ENCODE data around the gene ANKRD35.
A peak's percentile ranks its signal among the peaks of the same experiment; 100 is the strongest.
"Not testable (repeated sequence)": the region's sequence is repeated elsewhere in the genome, so short reads cannot be mapped to it uniquely, and the experiment has no call there.

The ANKRD35 gene

DNA sequence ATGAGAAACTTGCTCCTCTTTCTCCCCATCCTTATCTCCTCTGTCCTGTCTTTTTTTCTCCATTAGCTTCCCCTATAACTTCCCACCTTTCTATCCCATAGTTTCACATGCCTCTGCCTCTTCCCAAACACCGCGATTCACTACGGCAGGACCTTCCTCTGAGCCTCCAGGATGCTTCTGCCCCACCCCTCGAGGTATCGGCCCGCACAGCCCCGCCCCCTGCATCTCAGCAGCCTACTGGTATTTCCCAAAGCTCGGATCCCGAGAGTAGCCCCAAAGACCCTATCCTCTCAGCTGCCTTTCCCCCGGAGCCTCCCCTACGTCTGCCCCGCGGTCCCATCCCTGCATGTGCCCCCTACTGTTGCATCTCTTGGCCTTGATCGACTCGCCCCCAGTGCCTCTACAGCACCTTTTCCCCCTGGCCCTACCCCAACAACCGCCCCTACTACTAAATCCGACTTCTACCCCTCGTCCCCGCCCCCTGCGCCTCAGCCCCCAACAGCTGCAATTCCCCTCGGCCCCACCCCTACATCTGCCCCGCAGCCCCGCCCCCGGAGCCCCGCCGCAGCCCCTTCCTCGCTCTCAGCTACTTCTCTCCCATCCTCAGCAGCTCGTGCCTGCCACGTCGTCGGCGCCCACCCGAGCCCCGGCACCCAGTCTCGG, 27.3 kb downstream of the ANKRD35 start:
- no peak for DNase-seq (ENCODE audit: low read depth in 2 of 2)

DNA sequence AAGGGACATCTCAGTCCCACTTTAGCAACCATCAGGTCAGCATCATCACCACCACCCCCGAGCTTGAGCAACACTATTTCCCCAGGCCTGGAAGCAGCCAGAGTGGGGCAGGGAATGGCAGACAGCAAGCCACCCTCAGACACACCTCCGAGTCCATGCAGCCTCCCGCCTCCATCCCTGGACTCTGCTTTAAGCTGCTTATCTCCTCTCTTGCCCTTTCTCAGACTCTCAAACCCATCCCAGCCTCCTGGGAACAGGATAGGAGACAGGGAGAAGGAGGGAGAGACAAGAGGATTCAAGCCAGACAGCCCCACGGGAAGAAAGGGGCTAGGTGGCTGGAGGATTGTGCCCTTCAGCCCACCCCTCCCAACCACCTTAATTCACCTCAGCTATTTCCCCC, 28.5 kb downstream of the ANKRD35 start:
- DNase-seq (ENCODE audit: low read depth in 2 of 2): no peak

DNA sequence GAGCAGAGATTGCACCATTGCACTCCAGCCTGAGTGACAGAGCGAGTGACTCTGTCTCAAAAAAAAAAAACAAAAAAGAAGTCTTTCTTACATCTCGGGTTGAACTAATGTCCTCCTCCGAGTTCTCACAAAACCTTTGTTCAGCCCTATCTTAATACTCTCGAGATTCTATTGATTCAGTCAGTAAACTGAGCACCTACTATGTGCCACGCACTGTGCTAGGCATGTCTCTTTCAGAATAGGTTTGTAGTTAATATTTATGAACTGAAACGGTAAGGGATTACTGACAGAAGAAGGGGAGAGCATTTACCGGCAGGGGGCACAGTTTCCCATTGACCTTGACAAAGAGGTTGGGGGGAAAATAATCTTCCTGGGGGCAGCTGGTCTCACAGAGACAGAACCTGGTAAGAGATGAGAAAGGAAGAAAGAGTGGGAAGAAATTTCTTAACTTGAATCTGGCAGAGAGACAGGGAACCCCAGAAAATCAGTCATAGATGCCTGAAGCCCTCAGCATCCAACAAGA, 30.2 kb downstream of the ANKRD35 start:
- DNase-seq (ENCODE audit: low read depth in 2 of 2): no peak

DNA sequence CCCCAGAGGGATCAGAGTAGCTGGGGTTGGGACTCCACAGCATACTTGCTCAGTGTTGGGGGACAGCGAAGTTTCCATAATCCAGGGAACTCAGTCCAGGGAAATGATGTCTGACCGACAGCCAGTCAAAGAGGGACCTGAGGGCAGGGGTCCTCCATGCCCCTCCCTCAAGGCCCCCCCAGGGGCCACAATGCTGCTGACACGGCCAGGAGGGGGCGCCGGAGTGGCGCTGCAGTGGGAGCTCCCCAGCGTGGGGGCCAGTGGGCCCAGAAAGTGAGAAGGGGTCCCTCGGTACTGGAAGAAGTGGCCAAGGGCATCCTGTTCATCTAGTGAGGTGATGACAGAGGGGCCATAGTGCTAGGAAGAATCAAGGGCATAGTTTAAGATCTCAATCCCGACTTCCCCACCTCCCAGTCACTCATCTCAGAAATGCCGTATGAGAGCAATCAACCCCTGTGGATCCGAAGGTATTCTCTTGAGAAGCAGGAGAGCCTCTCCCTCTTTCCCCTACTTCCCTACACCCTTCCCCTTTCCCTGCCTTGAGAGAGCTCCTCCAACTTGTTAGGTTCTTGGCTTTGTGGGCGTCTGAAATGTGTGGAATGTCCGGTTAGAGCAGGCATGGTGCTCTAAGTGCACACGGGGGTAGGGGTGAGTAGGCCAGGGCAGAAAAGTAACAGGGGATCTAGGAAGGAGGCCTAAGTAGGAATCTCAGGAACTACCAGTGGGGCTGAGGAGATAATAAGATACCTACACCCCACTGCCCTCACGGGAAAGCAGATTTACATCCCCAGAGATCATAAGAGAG, 36.1 kb downstream of the ANKRD35 start:
- no peak for DNase-seq (ENCODE audit: low read depth in 2 of 2)

DNA sequence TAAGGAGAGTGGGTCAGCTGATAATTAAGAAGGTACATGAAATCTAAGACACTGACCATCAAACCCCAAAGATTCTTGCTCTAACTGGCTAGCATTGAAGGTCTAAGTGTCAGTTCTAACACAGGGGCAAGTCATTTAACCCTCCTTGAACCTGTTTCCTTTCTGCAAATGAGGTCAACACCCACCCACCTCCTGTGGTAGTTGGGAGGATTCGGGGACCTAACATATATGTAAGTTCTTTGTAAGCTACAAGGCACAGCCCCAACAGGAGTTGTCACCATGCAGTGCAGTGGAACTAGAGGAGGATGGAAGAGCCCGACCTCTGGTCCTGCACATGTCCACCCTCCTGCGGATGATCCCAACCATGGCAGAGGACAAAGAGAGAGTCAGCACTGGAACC, 37.8 kb downstream of the ANKRD35 start:
- DNase-seq (ENCODE audit: low read depth in 2 of 2): no peak

DNA sequence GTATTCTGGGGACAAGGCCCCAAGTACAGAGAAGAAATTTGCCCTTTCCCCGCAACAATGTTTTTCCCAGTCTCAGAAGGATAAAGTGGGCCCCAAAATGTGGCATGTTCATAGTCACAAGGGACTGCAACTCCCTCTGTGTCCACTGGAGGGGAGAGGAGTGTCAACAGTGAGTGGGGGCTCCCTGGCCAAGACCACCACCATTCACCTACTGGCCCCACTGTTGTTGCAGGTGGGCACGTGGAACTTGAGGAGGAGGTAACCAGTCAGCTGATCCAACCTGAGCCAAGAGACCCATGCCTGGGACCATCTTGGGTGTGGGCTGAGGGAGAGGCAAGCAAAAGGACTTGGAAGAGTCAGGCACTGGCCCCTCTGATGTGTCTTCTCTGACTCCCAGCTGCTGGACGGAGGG, 39.5 kb downstream of the ANKRD35 start:
- DNase-seq (ENCODE audit: low read depth in 2 of 2): no peak

DNA sequence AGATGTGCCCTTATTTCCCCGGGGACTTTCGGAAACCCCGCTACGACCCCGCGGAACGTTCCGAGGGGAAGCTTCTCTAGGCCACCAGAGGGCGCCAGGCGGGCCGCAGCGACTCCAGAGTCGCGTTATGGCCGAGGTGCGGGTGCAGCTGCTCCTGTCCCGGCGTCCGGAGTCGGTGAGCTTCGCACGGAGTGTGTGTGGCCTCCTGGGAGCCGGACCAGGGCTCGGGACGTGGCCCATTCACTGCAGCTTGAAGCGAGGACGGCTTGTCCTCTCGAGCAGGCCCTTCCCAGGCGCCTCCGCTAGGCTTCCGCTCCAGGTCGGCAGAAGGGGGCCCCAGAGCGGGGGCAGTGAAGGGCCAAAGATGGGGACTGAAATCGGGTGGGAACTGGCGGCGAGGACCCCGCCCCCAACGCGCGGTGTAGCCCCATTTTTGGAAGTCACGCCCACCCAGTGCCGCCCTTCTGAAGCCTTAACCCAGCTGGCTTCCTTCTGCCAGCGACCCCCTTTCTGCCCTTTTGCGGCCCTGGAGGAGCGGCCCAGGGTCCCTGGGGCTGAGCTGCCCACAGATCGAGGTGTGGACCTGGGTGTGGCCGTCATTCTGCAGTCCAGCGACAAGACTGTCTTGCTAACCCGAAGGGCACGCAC, 40.0 kb downstream of the ANKRD35 start, which contains the start of gene NUDT17:
Gene NUDT17 (plus strand): TSS at position 117 of the 648 bp plus-strand sequence. CDS start 11 bp downstream, at position 128.
- DNase-seq (ENCODE audit: low read depth in 2 of 2): peak; percentile 46 to 49

DNA sequence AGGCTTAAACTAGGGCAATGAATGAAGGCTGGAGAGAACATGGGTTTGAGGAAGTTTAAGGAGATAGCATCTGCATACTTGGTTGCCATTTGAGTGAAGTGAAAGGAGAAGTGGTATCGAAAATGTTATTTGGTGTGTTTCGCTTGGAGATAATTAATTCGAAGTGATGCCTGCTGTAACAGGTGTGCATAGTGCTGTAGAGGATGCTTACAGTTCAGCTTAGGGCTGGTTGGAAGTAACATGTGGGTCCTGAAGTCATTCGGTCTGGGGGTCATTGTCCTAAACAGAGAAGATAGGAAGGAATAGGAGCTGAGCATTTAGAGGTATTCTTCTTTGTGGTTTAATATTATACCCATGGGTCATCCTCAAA, 40.5 kb downstream of the ANKRD35 start:
- DNase-seq (ENCODE audit: low read depth in 2 of 2): no peak

DNA sequence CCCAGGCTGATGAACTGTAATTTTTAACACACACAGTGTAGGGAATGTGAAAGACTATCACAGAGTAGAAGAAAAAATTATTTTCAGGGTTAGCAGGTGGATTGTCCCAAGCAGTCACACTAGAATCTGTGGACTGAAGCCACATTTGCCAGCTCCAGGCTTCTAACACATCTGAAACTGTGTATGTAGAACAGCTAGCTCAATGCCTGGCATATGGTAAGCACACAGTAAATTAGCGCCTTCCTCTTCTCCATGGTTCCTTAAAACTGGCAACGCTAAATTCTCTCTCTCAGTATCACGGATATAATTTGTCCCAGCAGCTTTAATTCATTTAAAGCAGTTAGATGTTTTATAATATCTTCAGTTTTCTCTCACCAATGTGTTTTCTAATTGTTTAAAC, 42.6 kb downstream of the ANKRD35 start:
- no peak for DNase-seq (ENCODE audit: low read depth in 2 of 2)

DNA sequence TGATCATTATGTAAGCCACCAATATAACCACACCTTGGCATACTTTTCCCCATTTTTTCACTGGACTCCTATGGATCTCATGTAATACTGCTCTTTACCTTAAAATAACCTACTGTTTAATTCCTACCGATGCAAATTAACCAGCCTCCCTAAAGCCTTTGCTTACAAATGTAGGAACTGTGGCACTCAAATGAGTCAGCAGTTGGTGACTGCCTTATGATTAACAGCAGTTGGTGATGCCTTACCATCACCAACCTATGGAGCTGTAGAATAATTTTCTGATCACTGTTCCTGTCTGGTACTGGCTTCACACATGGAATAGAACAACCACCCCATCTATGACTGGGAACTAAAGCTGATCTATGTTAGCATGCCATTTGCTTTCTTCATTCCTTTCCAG, 48.0 kb downstream of the ANKRD35 start:
- DNase-seq (ENCODE audit: low read depth in 2 of 2): no peak

DNA sequence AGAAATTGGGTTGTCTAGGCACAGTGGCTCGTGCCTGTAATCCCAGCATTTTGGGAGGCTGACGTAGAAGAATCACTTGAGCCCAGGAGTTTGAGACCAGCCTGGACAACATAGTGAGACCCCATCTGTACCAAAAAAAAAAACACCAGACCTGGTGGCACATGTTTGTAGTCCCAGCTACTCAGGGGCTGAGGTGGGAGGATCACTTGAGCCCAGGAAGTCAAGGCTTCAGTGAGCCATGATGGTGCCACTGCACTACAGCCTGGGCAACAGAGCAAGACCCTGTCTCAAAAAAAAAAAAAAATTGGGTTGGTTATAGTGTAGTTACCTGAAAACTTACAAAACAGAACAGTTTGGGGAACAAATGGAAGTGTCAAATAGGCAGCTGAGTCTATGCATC, 54.9 kb downstream of the ANKRD35 start:
- not testable (repeated sequence) for DNase-seq (ENCODE audit: low read depth in 2 of 2)

DNA sequence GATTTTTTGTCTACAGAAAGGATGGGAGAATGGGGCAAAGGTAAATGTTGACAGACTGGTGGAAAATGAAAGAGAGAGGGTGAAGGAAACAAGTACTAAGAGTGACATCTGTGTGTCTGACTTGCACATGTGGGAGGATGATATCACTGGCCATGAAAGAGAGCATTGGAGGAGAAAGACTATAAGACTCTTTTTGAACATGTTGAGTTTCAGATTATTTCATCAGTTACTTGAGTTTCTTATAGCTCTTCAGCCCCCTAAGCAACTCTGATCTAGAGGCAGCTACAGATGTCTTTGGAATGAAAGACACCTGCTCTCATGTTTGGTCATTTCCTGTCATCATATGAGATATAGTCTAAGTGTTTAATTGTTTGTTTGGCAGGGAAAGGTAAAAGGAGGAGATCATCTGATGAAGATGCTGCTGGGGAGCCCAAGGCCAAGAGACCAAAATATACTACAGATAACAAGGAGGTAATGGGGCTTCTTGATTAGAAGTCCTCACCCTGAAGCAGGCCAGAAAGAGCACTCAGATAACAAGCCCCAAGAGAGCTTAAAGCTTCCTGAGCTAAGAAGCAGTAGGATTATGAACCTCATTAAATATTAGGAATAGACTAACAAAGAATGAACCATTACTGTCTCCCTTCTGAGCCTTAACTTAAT, 57.2 kb downstream of the ANKRD35 start:
- no peak for DNase-seq (ENCODE audit: low read depth in 2 of 2)

DNA sequence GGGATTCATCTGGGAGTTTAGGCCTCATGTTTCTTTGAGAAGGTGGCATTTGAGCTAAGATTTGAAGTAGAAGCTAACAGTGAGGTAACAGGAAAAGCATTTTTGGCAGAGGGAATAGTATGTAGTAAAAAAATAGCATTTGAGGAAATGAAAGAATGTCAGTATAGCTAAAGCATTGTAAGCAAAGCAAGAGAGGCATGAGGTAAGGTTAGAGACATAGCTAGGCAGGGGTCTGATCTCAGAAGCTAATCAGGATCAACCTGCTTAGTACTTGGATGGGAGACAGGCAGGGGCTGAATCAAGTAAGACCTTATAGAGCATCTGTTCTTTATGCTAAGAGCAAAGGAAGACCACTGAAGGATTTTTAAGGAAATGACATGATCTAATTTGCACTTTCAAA, 57.7 kb downstream of the ANKRD35 start:
- DNase-seq (ENCODE audit: low read depth in 2 of 2): no peak

DNA sequence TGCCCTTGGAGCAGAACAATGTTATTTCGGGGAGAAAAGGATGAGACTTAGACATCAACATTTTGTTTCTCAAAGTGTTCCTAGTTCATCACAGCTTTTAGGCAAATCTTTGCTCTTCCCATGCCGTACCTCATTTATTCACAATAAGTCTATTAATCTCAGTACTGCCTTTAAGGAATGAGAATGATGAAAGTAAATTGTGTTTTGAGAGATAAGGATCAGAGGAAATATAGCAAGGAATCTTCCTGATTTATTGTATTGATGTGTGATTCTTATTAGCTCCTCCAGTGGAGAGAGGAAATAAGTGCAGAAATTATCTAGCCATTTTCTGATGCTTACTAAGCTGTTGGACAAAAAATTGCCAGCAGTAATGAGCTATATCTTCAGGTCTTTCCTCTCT, 59.6 kb downstream of the ANKRD35 start:
- DNase-seq (ENCODE audit: low read depth in 2 of 2): no peak

DNA sequence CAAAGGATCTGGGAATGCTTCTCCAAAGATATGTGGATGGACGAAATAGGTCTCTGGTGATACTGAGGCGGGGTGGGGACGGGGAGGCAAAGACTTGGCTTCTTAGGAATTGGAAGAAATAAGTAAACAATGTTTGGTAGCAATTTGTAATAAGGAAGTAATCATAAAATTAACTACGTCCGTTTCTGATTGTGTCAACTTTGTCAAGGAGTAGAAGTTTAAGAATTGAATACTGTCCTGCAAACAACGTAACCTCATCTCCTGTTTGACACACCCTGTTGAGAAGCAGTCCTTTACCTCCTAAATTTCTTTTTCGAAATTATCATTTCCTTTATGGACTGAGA, 61.2 kb downstream of the ANKRD35 start:
- no peak for DNase-seq (ENCODE audit: low read depth in 2 of 2)

DNA sequence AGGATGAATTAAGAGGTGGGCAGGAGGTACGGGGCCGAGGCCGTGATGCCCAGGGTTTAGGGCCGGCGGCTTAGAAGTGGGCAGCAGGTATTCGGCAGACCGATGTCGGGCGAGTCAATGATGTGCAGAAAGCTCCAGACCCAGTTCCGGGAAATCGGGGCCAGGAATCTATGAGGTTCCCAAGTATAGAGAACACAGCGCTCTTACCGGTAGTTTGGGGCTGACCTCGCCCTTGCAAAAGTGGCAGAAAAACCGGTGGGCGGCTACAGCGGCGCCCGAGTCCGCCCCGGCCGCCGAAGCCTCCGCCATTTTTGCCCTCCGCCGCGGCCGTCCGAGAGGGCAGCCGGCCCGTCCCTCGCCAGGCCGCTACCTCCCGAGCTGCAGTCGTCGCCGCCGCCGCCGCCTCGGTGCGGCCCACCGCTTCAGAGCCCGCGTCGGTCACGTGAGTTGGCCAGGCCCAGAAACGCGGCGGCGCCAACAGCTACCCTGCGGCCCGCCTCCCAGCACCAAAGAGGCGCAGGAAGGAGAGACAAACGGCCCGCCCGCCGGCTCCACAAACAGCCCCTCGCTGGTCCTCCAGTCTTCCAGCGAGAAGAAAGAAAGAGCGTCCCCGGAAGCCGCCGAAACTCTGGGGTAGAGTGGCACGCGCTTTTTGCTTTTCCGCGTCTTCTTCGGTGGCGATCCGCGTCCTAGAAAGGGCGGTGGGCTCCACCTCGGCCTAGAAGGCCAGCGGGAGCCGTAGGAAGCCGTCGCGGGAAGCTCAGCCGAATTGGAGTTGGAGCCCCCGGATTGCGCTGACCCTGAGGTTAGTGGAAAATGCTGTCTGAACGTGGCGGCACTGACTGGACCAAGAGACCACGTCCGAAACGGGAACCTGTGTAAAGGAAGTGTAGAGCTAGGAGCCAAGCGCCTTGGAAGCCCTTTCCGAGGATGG, 61.8 kb downstream of the ANKRD35 start, which contains the start of the genes POLR3C and RNF115:
Gene POLR3C (plus strand): TSS at position 636 of the 934 bp plus-strand sequence. CDS start 1,577 bp downstream, outside the sequence.
Gene RNF115 (minus strand): TSS at position 531 of the 934 bp plus-strand sequence. CDS start 222 bp downstream, at position 309.
- peak; percentile 67 to 70 for DNase-seq (ENCODE audit: low read depth in 2 of 2)

DNA sequence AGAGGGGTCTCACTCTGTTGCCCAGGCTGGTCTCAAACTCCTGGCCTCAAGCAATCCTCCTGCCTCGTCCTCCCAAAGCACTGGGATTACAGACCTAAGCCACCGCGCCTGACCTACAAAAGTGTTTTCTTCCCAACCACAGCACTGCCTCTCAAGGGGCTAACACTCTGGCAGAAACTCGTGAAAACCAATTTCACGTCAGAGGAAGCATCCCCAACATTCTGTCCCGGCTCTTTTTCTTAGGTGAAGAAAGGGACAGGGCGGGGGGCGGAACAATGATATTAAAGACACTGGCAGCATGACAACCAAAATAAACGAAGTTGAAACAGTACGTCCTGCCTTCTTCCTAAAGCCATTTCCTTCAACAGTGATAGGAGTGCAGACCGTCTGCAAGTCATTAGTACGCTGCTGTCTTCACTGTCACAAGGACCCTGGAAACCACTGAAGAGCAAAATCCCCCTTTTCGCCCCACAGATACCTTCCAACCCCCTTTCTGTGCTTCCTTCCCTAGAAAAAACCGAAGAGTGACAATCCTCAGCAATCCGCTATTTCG, 62.8 kb downstream of the ANKRD35 start:
- DNase-seq (ENCODE audit: low read depth in 2 of 2): not testable (repeated sequence)

DNA sequence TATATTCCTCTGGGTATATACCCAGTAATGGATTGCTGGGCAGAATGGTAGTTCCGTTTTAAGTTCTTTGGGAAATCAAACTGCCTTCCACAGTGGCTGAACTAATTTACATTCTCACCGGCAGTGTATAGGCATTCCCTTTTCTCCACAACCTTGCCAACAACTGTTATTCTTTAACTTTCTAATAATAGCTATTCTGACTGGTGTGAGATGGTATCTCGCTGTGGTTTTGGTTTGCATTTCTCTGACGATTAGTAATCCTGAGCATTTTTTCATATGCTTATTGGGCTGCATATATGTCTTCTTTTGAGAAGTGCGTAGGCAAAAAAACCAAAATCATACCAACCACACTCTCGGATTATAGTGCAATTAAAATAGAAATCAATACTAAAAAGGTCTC, 67.6 kb downstream of the ANKRD35 start:
- DNase-seq (ENCODE audit: low read depth in 2 of 2): not testable (repeated sequence)
